ENCODE results near the gene IRAK1. TPM values are rescaled to one million over a fixed set of nuclear protein-coding genes. Genes with fewer than 3 reads are reported as not detected.

The IRAK1 gene
- total and polyA plus RNA-seq, 11 donors: 22.0 to 89.3 (median 29.7) TPM

DNA sequence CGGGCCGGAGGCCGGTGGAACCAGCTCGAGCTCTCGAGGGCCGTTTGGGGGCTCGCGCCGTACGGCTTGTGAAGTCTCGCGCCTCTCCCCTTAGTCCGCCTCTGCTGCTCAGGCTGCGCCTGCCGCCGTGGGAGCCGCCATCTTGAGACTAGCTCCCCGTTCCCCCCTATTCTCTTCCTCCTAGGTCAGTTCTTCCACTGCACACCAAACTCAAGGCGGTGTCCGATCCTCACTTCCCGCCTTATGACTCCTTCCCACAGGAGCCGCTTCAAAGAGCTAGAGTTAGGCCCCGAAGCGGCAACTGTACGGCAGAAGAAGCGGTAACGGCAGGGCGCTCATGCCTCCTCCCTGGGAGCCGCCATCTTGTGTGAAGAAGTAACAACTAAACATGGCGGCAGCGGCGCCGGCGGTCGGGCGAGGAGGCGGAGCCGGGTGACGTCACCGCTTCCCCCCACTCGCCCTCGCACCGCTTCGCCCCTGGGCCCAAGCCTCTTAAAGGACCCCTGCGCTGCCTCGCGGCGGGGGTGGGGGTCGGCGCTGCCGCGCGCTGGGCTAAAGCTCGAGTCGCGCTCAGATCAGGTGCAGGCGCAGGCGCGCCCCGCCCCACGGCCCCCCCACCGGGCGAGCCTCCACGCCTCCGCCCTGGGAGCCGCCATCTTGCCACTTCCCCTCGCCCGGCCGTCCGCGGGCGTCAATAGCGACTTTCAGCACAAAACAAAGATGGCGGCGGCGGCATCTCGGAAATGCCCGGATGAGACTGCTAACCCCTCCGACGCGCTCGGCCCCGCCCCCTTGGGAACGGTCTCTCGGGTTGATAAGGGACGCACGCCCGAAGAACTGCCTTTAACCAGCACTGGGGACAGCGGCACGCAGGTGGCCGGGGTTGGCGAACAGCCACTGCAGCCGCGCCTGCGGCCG is 48.0 kb downstream of the IRAK1 start, which contains the start of gene HCFC1:
Gene HCFC1, minus strand, starts transcription at position 369 of the 918 bp plus-strand sequence. CDS start 978 bp downstream, outside the sequence.
- no peaks in the 10 kb centered on the region for H3K36me3 ChIP-seq
- DNase-seq (peak; percentile 91 to 97 (median 93)), ATAC-seq (peak; percentile 56 to 76 (median 72))
- 0 to 9% (median 4%) methylated on average over 21 to 96 of the region's 96 CpGs for WGBS, 4 donors
- no peaks in the 10 kb centered on the region for H3K9me3 ChIP-seq
- intact Hi-C loops (cut with DNase I): loop anchor here in 2 of 10 donors (1.0 to 5.0 kb wide), 3 partner anchors 43 to 126 kb away; partner anchors contain the start of gene MECP2 (in 1 of the 2)
- H3K4me3 ChIP-seq: peak within 1 kb of the TSS; percentile 43 to 95 (median 90)
- H3K27ac ChIP-seq: peak within 1 kb of the TSS; percentile 94 to 100 (median 100)
- no peak for TF ChIP-seq CTCF (IDR thresholded peaks at IDR 0.05)
- peak; percentile 3 to 38 for TF ChIP-seq POLR2A (IDR thresholded peaks at IDR 0.05)
- H3K27me3 ChIP-seq: peaks cover 0 to 8% (median 0%) of the 10 kb centered on the region in 9 donors
- peaks cover 0 to 57% (median 37%) of the 10 kb centered on the region in 12 donors for H3K4me1 ChIP-seq

GRCh38 chrX:153971124-153971449 is 48.6 kb downstream of the IRAK1 start:
- Histone ChIP-seq H3K4me3 (peak overlapping the region; percentile 43 to 95 (median 90)), H3K4me1 (peaks cover 0 to 64% (median 40%) of the 10 kb centered on the region in 12 donors), H3K9me3 (no peaks in the 10 kb centered on the region), H3K36me3 (no peaks in the 10 kb centered on the region), H3K27me3 (peaks cover 0 to 9% (median 0%) of the 10 kb centered on the region in 9 donors), H3K27ac (peak overlapping the region; percentile 94 to 100 (median 100))
- WGBS, 4 donors: 0 to 17% (median 6%) methylated on average over 24 to 34 of the region's 34 CpGs
- no peak for TF ChIP-seq CTCF (IDR thresholded peaks at IDR 0.05)
- TF ChIP-seq POLR2A (IDR thresholded peaks at IDR 0.05): peak in 1 of 2 donors; percentile 59
- peak; percentile 89 to 95 (median 93) for DNase-seq
- ATAC-seq: peak; percentile 66 to 82 (median 78)
- intact Hi-C loops (cut with DNase I): loop anchor here in 2 of 10 donors (1.0 to 5.0 kb wide), 3 partner anchors 43 to 126 kb away; partner anchors contain the start of gene MECP2 (in 1 of the 2)

GRCh38 chrX:153970357-153971123 is 49.2 kb downstream of the IRAK1 start:
- intact Hi-C loops (cut with DNase I): loop anchor here in 2 of 10 donors (1.0 to 5.0 kb wide), 3 partner anchors 42 to 127 kb away; partner anchors contain the start of gene MECP2 (in 1 of the 2)
- Histone ChIP-seq H3K36me3 (no peaks in the 10 kb centered on the region), H3K9me3 (no peaks in the 10 kb centered on the region), H3K4me3 (peak overlapping the region; percentile 43 to 95 (median 90)), H3K27ac (peak overlapping the region; percentile 94 to 100 (median 100)), H3K27me3 (peaks cover 0 to 9% (median 0%) of the 10 kb centered on the region in 9 donors), H3K4me1 (peaks cover 0 to 69% (median 42%) of the 10 kb centered on the region in 12 donors)
- DNase-seq (peak in 4 of 5 donors; percentile 52 to 64 (median 52)), ATAC-seq (peak in 3 of 4 donors; percentile 10 to 40 (median 15))
- TF ChIP-seq CTCF (IDR thresholded peaks at IDR 0.05): no peak
- no peak for TF ChIP-seq POLR2A (IDR thresholded peaks at IDR 0.05)
- WGBS, 4 donors: 0 to 10% (median 3%) methylated on average over 48 to 49 of the region's 49 CpGs

All from heart left ventricle (tissue), 16 donors.